Stimulated activated naive CD4-positive, alpha-beta T cell (primary cell): Measurements from ENCODE around the gene ALDH8A1.

ENCODE experiments used
- DNase-seq, 6 experiments: peaks; one replicate each; lab custom pipeline; 2025; lab: John Stamatoyannopoulos, UW

Gene ALDH8A1

DNA sequence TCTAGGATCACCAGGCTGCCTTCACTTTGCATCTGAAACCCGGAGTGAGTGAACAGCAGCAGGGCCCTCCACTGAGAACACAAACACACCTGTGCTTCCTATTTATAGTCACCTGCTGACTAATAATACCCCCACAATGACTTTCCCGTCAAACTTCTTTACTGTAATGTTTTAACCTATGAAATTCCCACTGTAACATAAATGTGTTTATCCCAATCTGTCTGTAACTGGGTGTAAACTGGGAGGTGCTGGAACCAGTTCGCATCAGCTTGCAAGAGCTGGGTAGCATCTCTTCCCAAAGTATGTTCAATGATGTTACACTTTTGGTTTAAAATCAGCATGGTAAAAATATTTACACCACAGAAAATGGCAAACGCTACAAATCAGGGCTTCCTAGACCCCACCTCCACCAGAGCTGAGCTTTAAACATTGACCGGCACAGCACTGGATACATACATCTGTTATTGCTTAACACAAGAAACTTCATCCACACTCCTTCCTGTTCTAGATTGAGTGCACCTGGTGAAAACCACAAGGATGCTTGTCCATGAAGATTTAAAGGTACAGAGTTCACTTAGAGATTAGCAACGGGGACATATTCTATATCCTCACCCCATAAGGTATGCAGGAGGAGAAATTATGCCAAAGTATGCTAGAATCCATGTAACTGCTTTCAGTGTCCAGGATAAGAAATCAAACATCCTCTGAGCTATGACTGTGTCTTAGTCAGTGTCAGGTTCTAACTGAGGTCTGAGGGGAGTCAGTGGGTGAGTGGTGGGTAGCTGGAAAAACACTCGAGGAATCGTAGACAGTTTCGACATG, 79.0 kb downstream of the ALDH8A1 start:
- peak in 1 of 6 experiments; percentile 2 for DNase-seq

DNA sequence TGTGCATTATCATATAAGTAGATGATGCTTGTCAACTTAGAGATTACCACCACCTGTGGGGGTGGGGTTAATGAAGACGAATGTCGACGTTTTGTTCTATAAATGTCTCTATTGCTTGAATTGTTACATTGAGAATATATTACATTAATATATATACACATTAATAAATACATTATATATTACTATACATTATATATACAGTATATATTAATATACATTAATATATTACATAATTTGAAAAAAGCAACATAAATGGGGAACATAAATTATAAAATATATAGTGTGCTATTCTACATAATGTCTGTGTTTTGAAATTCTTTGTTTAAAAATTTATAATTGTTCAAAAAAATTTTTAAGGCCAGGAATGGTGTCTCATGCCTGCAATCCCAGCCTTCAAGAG, 81.1 kb downstream of the ALDH8A1 start:
- DNase-seq, result no peak
